ENCODE measurements around the gene POGK.
"Not testable (repeated sequence)": the region's sequence is repeated elsewhere in the genome, so short reads cannot be mapped to it uniquely, and the experiment has no call there.

Gene POGK

DNA sequence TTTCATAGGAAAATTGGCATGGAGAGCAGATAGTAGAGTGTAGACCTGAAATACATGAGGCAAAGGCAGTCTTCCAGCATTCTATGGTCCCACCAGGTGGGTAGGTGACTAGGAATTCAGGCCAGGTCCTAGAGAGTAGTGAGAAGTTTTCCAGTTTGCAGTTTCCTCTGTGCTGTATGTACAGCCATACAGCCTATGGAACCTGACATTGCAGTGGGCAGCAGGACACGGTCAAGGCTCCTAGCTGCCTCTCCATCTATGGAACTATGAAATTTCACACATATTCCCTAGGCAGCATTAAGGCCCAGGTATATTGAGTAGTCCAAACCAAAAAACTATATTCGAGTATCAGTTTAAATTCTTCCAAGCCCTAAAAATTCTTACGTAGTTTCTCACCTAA is 16.3 kb downstream of the POGK start:
- DNase-seq (ENCODE audit: low read depth in 1 of 2, low spot score in 1 of 2): no peak

- DNase-seq (ENCODE audit: low read depth in 1 of 2, low spot score in 1 of 2): no peak
Measured at GRCh38 chr1:166857995-166858394, 18.7 kb downstream of the POGK start.

DNA sequence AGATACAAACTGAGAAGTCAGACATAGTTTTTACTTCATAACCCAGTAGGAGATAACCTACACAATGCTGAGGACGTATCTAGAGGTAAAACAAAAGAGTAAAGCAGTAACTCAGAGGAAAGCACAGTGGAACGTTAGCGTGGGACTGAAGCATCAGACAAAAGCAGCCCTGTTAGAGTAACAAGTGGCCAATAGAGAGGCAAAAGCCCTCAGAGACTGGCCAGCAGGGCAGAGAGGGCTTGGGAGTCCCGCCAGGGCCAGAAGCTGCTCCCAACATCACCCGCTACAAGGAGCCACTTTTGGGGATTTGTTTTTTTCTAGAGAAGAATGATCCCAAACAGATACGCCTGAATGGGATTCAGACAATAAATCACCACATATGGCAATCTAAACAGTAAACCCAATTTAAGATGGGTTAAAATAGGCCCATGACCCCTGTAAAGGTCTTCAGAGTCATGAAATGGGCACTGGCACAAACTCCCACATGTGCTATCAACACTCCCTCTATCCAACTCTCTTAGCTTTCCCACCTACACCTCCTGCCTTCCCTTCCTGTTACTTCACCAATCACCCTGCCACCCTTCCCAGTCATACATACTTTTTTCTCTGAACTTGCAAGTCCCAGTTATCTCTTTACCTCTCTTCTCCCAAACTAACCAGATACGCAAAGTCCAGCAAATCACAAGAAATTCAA is 19.6 kb downstream of the POGK start:
- DNase-seq (ENCODE audit: low read depth in 1 of 2, low spot score in 1 of 2): no peak

GRCh38 chr1:166859597-166859996 is 20.3 kb downstream of the POGK start:
- no peak for DNase-seq (ENCODE audit: low read depth in 1 of 2, low spot score in 1 of 2)

- no peak for DNase-seq (ENCODE audit: low read depth in 1 of 2, low spot score in 1 of 2)
Measured at GRCh38 chr1:166865926-166866325, 26.7 kb downstream of the POGK start.

DNA sequence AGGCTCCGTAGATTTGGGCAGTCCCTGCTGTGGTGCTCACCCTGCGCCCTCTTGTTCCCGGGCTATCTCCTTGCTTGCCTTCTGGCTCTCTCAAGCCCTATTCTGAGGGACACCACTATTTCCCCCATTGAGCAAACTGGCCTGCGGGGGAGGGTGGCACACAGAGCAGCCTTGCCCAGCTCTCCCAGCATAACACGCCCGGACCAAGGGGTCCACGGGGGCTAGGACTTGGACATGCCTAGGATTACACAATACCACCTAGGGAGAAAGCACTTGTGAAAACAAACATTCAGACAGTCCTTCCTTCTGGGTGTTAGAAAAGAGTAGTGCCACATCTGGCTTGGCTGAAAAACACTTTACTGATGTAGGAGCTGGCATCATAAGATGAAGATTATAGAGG is 29.4 kb downstream of the POGK start:
- DNase-seq (ENCODE audit: low read depth in 1 of 2, low spot score in 1 of 2): no peak

DNA sequence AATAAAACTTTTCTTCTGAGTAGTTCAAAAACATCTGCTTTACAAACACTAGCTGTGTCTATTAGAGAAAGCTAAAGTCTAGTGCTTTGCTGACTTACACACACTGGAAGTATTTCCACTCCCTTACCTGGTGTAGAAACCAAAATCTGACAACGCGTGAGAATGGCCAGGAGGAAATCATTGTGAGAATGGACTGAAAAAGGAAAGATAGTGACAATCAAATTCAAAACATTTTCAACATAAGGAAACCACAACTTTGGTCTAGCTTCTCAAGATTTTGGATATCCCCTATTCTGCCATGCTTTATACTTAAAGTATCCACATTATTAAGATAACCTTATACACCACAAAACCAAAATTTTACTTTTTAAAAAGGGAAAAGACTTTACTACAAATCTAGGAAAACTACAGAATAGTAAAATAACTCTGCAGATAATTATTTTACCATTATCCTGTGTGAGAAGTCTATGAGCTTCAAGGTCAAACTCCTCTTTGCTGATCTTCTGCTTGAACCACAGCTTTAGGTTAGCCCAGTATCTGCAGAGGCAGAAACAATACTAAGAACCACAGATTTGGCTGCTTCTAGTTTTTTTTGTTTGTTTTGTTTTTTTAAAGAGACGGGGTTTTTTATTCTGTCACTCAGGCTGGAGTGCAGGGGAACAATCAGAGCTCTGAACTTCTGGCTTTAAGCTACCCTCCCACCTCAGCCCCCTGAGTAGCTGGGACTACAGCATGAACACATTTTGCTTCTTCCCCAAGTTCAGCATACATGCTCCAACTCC is 30.2 kb downstream of the POGK start:
- DNase-seq (ENCODE audit: low read depth in 1 of 2, low spot score in 1 of 2): no peak

- DNase-seq (ENCODE audit: low read depth in 1 of 2, low spot score in 1 of 2): no peak
Measured at GRCh38 chr1:166870584-166870983, 31.3 kb downstream of the POGK start.

GRCh38 chr1:166874464-166874863 is 35.2 kb downstream of the POGK start:
- DNase-seq (ENCODE audit: low read depth in 1 of 2, low spot score in 1 of 2): no peak

DNA sequence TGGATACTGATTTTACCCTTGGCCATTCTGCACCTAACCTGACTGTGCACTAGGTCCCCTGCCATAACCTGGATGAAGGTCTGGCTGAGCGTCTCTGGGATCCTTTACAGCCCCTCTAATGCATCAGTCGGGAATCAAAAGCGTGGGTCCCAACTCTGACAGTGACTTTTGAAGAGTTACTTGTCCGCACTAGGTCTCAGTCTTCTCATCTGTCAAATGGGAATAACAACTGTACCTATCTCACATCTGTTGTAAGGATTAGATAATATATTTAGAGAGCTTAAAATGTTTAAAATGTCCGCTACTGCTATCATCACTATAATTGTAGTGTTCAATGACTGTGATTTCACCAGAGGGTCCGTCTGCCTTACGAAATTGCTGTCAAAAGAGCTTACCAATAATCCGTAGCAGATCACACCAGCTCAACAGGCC is 36.0 kb downstream of the POGK start:
- no peak for DNase-seq (ENCODE audit: low read depth in 1 of 2, low spot score in 1 of 2)

- DNase-seq (ENCODE audit: low read depth in 1 of 2, low spot score in 1 of 2): peak; percentile 96 to 98
Measured at GRCh38 chr1:166875734-166876539, 36.7 kb downstream of the POGK start, which contains the start of gene TADA1. Gene TADA1, minus strand, starts transcription at chr1:166876264. Its CDS starts 31 bp downstream, at chr1:166876233.

DNA sequence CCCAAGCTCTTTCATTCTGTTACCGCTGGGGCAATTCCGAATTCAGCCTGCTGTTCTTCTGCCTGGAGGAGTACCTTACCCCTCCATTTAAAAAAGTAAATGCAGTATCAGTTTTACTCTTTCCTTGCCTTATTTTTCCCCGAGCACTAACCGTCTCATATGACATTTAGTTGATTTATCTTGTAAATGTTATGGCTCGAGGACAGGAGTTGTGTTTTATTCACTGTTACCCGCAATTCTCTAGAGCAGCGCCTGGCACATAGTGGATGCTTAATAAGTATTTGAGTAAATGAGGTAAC is 37.2 kb downstream of the POGK start:
- no peak for DNase-seq (ENCODE audit: low read depth in 1 of 2, low spot score in 1 of 2)

- DNase-seq (ENCODE audit: low read depth in 1 of 2, low spot score in 1 of 2): not testable (repeated sequence)
Measured at GRCh38 chr1:166878173-166878917, 39.1 kb downstream of the POGK start.

- DNase-seq (ENCODE audit: low read depth in 1 of 2, low spot score in 1 of 2): no peak
Measured at GRCh38 chr1:166882893-166883292, 43.6 kb downstream of the POGK start.

DNA sequence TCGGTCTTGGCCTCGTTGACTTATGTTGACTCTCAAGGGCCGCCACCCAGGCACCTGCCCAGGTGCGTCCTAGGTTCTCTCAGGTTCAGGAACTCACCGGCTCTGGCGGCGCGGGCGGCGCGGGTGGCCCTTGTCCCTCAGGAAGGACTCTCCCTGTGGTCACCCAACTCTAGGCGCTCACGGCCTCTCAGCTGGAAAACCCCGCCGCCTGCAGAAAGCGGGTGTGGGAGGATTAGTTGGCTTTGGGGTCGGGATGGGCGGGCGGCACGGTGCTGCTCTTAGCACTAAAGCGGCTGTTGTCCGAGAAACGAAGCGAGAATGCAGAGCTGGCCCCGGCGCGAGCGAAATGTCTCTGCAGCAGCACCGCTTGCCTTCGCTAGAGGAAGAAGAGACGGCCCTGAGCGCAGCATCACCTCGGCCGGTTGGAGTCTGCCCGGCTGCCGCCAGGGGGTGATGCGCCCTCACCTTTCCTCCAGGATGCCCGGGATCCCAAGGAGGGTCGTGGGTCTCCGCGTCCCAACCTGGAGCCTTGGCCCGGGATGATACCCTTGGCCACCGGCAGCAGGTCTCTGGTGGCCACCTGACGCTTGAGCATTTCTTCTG is 44.9 kb downstream of the POGK start:
- DNase-seq (ENCODE audit: low read depth in 1 of 2, low spot score in 1 of 2): peak in 1 of 2 donors; percentile 4

DNA sequence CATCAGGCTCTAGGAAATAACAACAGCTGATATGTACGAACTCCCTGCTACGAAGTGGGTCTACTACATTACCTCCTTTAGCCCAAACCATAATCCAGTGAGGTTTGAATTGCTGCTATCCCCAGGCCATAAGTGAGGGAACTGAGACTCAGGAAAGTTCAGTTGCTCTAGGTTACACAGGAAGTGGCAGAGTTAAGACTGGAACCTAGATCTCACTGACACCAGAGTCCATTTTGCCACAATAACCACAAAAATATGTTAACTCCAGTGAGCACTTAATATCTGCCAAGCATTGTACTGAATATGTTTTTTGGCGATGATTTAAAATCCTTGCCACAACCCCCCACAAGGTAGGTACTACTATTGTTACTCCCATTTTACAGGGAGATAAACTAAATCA is 45.7 kb downstream of the POGK start:
- DNase-seq (ENCODE audit: low read depth in 1 of 2, low spot score in 1 of 2): no peak

DNA sequence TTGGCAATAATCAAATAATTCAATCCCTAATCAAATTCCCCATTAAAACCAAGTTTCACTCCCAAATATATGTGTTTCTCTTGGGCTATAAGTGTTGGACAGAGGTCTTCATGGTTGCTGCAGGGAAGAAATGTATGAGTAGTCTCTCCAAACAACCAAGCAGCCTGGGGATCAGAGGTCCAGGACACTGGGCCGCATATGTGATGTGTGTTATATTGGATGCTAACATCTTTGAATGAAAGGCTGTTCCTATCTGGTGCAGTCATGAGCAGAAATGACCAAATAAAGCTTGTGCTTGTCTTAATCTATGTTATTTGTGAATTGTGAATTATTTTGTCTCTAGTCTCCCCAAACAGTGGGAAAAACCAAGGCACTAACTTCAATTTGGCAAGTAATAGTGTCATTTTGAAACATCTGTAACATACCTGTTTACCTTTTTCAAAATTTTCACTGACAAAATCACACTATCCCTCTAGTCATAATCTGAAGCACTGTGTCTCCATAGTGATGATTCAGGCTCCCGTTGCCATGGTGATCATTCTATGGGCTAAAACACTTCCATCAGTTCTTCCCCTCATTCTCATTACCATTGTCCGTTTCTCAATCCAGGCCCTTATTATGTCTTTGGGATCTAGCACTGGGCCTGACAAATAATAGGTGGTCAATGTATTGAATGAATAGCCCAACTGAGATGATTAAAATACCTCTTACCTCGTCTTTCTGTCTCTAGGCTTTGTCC is 49.3 kb downstream of the POGK start:
- no peak for DNase-seq (ENCODE audit: low read depth in 1 of 2, low spot score in 1 of 2)

DNA sequence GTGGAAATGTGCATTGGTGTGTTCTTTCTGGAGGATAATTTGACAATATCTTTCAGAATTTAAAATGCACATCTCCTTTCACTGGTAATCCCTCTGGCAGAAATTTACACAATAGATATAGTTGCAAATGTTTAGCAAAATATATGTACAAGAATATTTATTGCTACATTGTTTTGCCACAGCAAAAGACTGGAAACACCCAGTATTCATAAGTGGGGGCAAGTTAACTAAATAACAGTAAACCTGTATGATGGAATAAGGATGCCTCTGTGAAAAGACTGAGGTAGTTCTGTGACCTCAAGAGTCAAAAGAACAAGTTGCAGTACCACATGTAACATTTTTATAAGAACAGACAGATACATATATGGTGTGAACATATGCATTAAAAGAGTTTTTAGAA is 50.5 kb downstream of the POGK start:
- DNase-seq (ENCODE audit: low read depth in 1 of 2, low spot score in 1 of 2): no peak

GRCh38 chr1:166895766-166896165 is 56.5 kb downstream of the POGK start:
- no peak for DNase-seq (ENCODE audit: low read depth in 1 of 2, low spot score in 1 of 2)

DNA sequence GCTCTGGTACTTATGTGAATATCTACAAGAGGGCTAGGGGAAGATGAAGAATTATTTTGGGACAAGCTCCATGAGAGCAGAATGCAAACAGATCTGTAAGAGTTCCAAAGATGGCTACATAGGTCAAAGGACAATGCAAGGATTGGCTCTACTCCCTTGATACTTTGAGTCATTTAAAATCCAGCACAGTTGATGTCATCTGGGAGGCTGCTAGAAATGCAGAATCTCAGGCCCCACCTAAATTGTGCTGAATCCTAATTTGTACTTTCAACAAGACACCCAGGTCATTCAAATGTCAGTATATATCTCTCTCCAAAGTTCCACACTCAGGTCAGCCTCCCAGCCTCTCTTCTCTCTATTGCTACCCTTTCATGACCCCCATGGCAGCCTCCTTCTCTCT is 60.5 kb downstream of the POGK start:
- no peak for DNase-seq (ENCODE audit: low read depth in 1 of 2, low spot score in 1 of 2)
